K562 treated with DMSO at 1 percent for 4 hours (cell line): ENCODE results near the gene TYW3. TPM values are rescaled to one million over a fixed set of nuclear protein-coding genes. Genes with fewer than 3 reads are reported as not detected.

ENCODE experiments used
- total RNA-seq: library from RNA; unstranded; fragments of 300-600 nt; gene quantifications from 2 replicates; pipeline ENCODE4 v1.2.3, GENCODE V29; 2022; ENCODE audit not compliant: insufficient read depth

The TYW3 gene
- 12.5 and 17.8 TPM in 2 replicates for total RNA-seq

GRCh38 chr1:74732960-74733603 lies at the start of gene TYW3, which contains the start of gene CRYZ:
Gene TYW3, plus strand, starts transcription at chr1:74733152. Its CDS starts 93 bp downstream, at chr1:74733245.
Gene CRYZ, minus strand, starts transcription at chr1:74733050. Its CDS starts 8,229 bp downstream, at chr1:74724821.

Other genes with a start within 250 kb of the TYW3 start
- gene LRRC53, start 220.5 kb upstream of the TYW3 start, total RNA-seq = not detected in 2 replicates
- not detected in 2 replicates for gene ERICH3, start 59.4 kb upstream of the TYW3 start, total RNA-seq
- 36.1 and 43.1 TPM in 2 replicates for gene CRYZ, start 102 bp upstream of the TYW3 start, total RNA-seq